Measurements from ENCODE around the gene MAP3K15.

- TF ChIP-seq POLR2AphosphoS5 (IDR thresholded peaks at IDR 0.05; ENCODE audit: low read depth) (no peak), SPI1 (IDR thresholded peaks at IDR 0.05; ENCODE audit: borderline replicate concordance, low read depth) (no peak), GABPA (IDR thresholded peaks at IDR 0.05; ENCODE audit: low read depth) (no peak)
- TF ChIP-seq, protein P1, sequence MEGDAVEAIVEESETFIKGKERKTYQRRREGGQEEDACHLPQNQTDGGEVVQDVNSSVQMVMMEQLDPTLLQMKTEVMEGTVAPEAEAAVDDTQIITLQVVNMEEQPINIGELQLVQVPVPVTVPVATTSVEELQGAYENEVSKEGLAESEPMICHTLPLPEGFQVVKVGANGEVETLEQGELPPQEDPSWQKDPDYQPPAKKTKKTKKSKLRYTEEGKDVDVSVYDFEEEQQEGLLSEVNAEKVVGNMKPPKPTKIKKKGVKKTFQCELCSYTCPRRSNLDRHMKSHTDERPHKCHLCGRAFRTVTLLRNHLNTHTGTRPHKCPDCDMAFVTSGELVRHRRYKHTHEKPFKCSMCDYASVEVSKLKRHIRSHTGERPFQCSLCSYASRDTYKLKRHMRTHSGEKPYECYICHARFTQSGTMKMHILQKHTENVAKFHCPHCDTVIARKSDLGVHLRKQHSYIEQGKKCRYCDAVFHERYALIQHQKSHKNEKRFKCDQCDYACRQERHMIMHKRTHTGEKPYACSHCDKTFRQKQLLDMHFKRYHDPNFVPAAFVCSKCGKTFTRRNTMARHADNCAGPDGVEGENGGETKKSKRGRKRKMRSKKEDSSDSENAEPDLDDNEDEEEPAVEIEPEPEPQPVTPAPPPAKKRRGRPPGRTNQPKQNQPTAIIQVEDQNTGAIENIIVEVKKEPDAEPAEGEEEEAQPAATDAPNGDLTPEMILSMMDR (IDR thresholded peaks at IDR 0.05; ENCODE audit: insufficient read depth, low read length) = no peak
- TF ChIP-seq, protein P2, sequence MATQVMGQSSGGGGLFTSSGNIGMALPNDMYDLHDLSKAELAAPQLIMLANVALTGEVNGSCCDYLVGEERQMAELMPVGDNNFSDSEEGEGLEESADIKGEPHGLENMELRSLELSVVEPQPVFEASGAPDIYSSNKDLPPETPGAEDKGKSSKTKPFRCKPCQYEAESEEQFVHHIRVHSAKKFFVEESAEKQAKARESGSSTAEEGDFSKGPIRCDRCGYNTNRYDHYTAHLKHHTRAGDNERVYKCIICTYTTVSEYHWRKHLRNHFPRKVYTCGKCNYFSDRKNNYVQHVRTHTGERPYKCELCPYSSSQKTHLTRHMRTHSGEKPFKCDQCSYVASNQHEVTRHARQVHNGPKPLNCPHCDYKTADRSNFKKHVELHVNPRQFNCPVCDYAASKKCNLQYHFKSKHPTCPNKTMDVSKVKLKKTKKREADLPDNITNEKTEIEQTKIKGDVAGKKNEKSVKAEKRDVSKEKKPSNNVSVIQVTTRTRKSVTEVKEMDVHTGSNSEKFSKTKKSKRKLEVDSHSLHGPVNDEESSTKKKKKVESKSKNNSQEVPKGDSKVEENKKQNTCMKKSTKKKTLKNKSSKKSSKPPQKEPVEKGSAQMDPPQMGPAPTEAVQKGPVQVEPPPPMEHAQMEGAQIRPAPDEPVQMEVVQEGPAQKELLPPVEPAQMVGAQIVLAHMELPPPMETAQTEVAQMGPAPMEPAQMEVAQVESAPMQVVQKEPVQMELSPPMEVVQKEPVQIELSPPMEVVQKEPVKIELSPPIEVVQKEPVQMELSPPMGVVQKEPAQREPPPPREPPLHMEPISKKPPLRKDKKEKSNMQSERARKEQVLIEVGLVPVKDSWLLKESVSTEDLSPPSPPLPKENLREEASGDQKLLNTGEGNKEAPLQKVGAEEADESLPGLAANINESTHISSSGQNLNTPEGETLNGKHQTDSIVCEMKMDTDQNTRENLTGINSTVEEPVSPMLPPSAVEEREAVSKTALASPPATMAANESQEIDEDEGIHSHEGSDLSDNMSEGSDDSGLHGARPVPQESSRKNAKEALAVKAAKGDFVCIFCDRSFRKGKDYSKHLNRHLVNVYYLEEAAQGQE (IDR thresholded peaks at IDR 0.05; ENCODE audit: insufficient replicate concordance, low read depth) = no peak
These were observed 167.4 kb downstream of the MAP3K15 start for GRCh38 chrX:19347916-19348315.
